ENCODE measurements around the gene ZNF536. TPM values are rescaled to one million over a fixed set of nuclear protein-coding genes. Genes with fewer than 3 reads are reported as not detected.

The ZNF536 gene
- total RNA-seq (2021) (0.34 to 0.37 TPM (median 0.35 TPM) in 3 replicates), Bru-seq, nascent RNA (percentile 15 among the genes with signal in this experiment)
- long read RNA-seq, experiment 1 = 0 reads
- long read RNA-seq, experiment 2 = 0 reads
- long read RNA-seq, experiment 3 = 0 reads

- H3K36me3 Mint-ChIP-seq = no peaks in the 10 kb centered on the region
- H3K4me1 Mint-ChIP-seq = peaks cover 41% of the 10 kb centered on the region
- H3K4me3 Mint-ChIP-seq = peak within 1 kb of the TSS; percentile 52
- DNase-seq (ENCODE audit: low spot score) (no peak), ATAC-seq (no peak)
- POLR2A ChIA-PET = interaction anchor here (0.7 kb wide), 1 partner anchor 217 kb away, joined by 5 read pairs; no protein-coding TSS in a partner anchor
- CTCF ChIA-PET = interaction anchor here (0.6 to 1.4 kb wide), 2 partner anchors 150 to 492 kb away, joined by 3 read pairs; no protein-coding TSS in a partner anchor
- peaks cover 26% of the 10 kb centered on the region for H3K27me3 Mint-ChIP-seq (ENCODE audit: low read depth)
- no peak for TF ChIP-seq CREB1 (CRISPR knock-in tag; IDR thresholded peaks at IDR 0.05)
- TF ChIP-seq, protein P1, sequence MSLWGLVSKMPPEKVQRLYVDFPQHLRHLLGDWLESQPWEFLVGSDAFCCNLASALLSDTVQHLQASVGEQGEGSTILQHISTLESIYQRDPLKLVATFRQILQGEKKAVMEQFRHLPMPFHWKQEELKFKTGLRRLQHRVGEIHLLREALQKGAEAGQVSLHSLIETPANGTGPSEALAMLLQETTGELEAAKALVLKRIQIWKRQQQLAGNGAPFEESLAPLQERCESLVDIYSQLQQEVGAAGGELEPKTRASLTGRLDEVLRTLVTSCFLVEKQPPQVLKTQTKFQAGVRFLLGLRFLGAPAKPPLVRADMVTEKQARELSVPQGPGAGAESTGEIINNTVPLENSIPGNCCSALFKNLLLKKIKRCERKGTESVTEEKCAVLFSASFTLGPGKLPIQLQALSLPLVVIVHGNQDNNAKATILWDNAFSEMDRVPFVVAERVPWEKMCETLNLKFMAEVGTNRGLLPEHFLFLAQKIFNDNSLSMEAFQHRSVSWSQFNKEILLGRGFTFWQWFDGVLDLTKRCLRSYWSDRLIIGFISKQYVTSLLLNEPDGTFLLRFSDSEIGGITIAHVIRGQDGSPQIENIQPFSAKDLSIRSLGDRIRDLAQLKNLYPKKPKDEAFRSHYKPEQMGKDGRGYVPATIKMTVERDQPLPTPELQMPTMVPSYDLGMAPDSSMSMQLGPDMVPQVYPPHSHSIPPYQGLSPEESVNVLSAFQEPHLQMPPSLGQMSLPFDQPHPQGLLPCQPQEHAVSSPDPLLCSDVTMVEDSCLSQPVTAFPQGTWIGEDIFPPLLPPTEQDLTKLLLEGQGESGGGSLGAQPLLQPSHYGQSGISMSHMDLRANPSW (CRISPR knock-in tag; conservative IDR thresholded peaks at IDR 0.05; ENCODE audit: low read depth) = no peak
- TF ChIP-seq MXD4 (CRISPR knock-in tag; IDR thresholded peaks at IDR 0.05; ENCODE audit: borderline replicate concordance) = no peak
- no peak for TF ChIP-seq ZSCAN18 (CRISPR knock-in tag; IDR thresholded peaks at IDR 0.05)
- no peak for TF ChIP-seq AR (CRISPR knock-in tag; IDR thresholded peaks at IDR 0.05)
- TF ChIP-seq, protein P2, sequence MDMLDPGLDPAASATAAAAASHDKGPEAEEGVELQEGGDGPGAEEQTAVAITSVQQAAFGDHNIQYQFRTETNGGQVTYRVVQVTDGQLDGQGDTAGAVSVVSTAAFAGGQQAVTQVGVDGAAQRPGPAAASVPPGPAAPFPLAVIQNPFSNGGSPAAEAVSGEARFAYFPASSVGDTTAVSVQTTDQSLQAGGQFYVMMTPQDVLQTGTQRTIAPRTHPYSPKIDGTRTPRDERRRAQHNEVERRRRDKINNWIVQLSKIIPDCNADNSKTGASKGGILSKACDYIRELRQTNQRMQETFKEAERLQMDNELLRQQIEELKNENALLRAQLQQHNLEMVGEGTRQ (CRISPR knock-in tag; IDR thresholded peaks at IDR 0.05) = 0 out of 2 replicates have a peak, but pooled peaks have one; percentile 13
- TF ChIP-seq, protein P3, sequence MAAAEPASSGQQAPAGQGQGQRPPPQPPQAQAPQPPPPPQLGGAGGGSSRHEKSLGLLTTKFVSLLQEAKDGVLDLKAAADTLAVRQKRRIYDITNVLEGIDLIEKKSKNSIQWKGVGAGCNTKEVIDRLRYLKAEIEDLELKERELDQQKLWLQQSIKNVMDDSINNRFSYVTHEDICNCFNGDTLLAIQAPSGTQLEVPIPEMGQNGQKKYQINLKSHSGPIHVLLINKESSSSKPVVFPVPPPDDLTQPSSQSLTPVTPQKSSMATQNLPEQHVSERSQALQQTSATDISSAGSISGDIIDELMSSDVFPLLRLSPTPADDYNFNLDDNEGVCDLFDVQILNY (CRISPR knock-in tag; IDR thresholded peaks at IDR 0.05) = no peak
- peak; percentile 26; the same call in 1 of the 2 replicates for TF ChIP-seq GTF2I (CRISPR knock-in tag; conservative IDR thresholded peaks at IDR 0.05)
- TF ChIP-seq, protein P4, sequence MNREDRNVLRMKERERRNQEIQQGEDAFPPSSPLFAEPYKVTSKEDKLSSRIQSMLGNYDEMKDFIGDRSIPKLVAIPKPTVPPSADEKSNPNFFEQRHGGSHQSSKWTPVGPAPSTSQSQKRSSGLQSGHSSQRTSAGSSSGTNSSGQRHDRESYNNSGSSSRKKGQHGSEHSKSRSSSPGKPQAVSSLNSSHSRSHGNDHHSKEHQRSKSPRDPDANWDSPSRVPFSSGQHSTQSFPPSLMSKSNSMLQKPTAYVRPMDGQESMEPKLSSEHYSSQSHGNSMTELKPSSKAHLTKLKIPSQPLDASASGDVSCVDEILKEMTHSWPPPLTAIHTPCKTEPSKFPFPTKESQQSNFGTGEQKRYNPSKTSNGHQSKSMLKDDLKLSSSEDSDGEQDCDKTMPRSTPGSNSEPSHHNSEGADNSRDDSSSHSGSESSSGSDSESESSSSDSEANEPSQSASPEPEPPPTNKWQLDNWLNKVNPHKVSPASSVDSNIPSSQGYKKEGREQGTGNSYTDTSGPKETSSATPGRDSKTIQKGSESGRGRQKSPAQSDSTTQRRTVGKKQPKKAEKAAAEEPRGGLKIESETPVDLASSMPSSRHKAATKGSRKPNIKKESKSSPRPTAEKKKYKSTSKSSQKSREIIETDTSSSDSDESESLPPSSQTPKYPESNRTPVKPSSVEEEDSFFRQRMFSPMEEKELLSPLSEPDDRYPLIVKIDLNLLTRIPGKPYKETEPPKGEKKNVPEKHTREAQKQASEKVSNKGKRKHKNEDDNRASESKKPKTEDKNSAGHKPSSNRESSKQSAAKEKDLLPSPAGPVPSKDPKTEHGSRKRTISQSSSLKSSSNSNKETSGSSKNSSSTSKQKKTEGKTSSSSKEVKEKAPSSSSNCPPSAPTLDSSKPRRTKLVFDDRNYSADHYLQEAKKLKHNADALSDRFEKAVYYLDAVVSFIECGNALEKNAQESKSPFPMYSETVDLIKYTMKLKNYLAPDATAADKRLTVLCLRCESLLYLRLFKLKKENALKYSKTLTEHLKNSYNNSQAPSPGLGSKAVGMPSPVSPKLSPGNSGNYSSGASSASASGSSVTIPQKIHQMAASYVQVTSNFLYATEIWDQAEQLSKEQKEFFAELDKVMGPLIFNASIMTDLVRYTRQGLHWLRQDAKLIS (CRISPR knock-in tag; IDR thresholded peaks at IDR 0.05; ENCODE audit: borderline replicate concordance) = no peak
- no peak for TF ChIP-seq CREM (CRISPR knock-in tag; IDR thresholded peaks at IDR 0.05)
- peak; percentile 69; the same call in 1 of the 2 replicates for TF ChIP-seq ZNF121 (CRISPR knock-in tag; IDR thresholded peaks at IDR 0.05)
- TF ChIP-seq, protein P5, sequence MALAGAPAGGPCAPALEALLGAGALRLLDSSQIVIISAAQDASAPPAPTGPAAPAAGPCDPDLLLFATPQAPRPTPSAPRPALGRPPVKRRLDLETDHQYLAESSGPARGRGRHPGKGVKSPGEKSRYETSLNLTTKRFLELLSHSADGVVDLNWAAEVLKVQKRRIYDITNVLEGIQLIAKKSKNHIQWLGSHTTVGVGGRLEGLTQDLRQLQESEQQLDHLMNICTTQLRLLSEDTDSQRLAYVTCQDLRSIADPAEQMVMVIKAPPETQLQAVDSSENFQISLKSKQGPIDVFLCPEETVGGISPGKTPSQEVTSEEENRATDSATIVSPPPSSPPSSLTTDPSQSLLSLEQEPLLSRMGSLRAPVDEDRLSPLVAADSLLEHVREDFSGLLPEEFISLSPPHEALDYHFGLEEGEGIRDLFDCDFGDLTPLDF (CRISPR knock-in tag; IDR thresholded peaks at IDR 0.05) = no peak
- no peak for TF ChIP-seq CBFB (CRISPR knock-in tag; IDR thresholded peaks at IDR 0.05; ENCODE audit: low read depth)
- H3K27ac Mint-ChIP-seq = peak within 1 kb of the TSS; percentile 96
- H3K9me3 Mint-ChIP-seq = no peaks in the 10 kb centered on the region
Measured at GRCh38 chr19:30371960-30372824, at the start of gene ZNF536. Gene ZNF536, plus strand, starts transcription at chr19:30372384. Its CDS starts 71,179 bp downstream, at chr19:30443563.
